Measurements from ENCODE around the gene MEIS3.
"Not testable (repeated sequence)": the region's sequence is repeated elsewhere in the genome, so short reads cannot be mapped to it uniquely, and the experiment has no call there.

The MEIS3 gene

GRCh38 chr19:47389150-47389556, 30.2 kb downstream of the MEIS3 start:
- DNase-seq (ENCODE audit: low read depth, low spot score) = no peak
- in situ Hi-C loops (cut with HindIII; ENCODE audit: low sequenced_read_pairs) = no loop called here
- no peak overlapping the region for H3K4me3 ChIP-seq (ENCODE audit: low read depth, low read length)
- no peak for TF ChIP-seq CTCF (IDR thresholded peaks at IDR 0.05; ENCODE audit: low read depth, low read length)

GRCh38 chr19:47388721-47389120, 30.6 kb downstream of the MEIS3 start:
- H3K4me3 ChIP-seq (ENCODE audit: low read depth, low read length); DNase-seq (ENCODE audit: low read depth, low spot score); in situ Hi-C loops (cut with HindIII; ENCODE audit: low sequenced_read_pairs): not testable (repeated sequence)

- H3K4me3 ChIP-seq (ENCODE audit: low read depth, low read length); in situ Hi-C loops (cut with HindIII; ENCODE audit: low sequenced_read_pairs); DNase-seq (ENCODE audit: low read depth, low spot score): not testable (repeated sequence)
These were observed 31.7 kb downstream of the MEIS3 start for GRCh38 chr19:47387623-47388022.

- H3K4me3 ChIP-seq (ENCODE audit: low read depth, low read length); DNase-seq (ENCODE audit: low read depth, low spot score); in situ Hi-C loops (cut with HindIII; ENCODE audit: low sequenced_read_pairs): not testable (repeated sequence)
These were observed 32.7 kb downstream of the MEIS3 start for GRCh38 chr19:47386582-47386981.

- DNase-seq (ENCODE audit: low read depth, low spot score); in situ Hi-C loops (cut with HindIII; ENCODE audit: low sequenced_read_pairs); H3K4me3 ChIP-seq (ENCODE audit: low read depth, low read length): not testable (repeated sequence)
These were observed 34.8 kb downstream of the MEIS3 start for GRCh38 chr19:47384533-47384932.

- H3K4me3 ChIP-seq (ENCODE audit: low read depth, low read length); in situ Hi-C loops (cut with HindIII; ENCODE audit: low sequenced_read_pairs); DNase-seq (ENCODE audit: low read depth, low spot score): not testable (repeated sequence)
These were observed 35.4 kb downstream of the MEIS3 start for GRCh38 chr19:47383890-47384289.

GRCh38 chr19:47381653-47382279, 37.6 kb downstream of the MEIS3 start:
- no peak for TF ChIP-seq CTCF (IDR thresholded peaks at IDR 0.05; ENCODE audit: low read depth, low read length)
- in situ Hi-C loops (cut with HindIII; ENCODE audit: low sequenced_read_pairs) = no loop called here
- H3K4me3 ChIP-seq (ENCODE audit: low read depth, low read length) = no peak overlapping the region
- DNase-seq (ENCODE audit: low read depth, low spot score) = no peak

- TF ChIP-seq CTCF (IDR thresholded peaks at IDR 0.05; ENCODE audit: low read depth, low read length) = no peak
- DNase-seq (ENCODE audit: low read depth, low spot score) = no peak
- in situ Hi-C loops (cut with HindIII; ENCODE audit: low sequenced_read_pairs) = no loop called here
- H3K4me3 ChIP-seq (ENCODE audit: low read depth, low read length) = no peak overlapping the region
These were observed 38.2 kb downstream of the MEIS3 start for GRCh38 chr19:47381121-47381520.

- DNase-seq (ENCODE audit: low read depth, low spot score) = no peak
- in situ Hi-C loops (cut with HindIII; ENCODE audit: low sequenced_read_pairs) = no loop called here
- no peak overlapping the region for H3K4me3 ChIP-seq (ENCODE audit: low read depth, low read length)
- no peak for TF ChIP-seq CTCF (IDR thresholded peaks at IDR 0.05; ENCODE audit: low read depth, low read length)
These were observed 38.8 kb downstream of the MEIS3 start for GRCh38 chr19:47380559-47380958.
